K562 (cell line): ENCODE measurements around the gene PIGK. TPM values are rescaled to one million over a fixed set of nuclear protein-coding genes. Genes with fewer than 3 reads are reported as not detected.
A peak's percentile ranks its signal among the peaks of the same experiment; 100 is the strongest.

ENCODE experiments used
- ATAC-seq: fragments of 200-7000 bp; cut with Tn5 transposase; 3 replicates; pipeline ENCODE4 v1.9.1; 2020; ENCODE audit warnings: moderate library complexity
- BruUV-seq: library from RNA; stranded (reverse); fragments of 400-500 nt; replicated peaks from 2 replicates; lab custom pipeline; 2021; lab: Mats Ljungman, UMichigan
- CTCF ChIA-PET: fragments of 300-600 bp; formaldehyde crosslinking; extraction: SDS; loops from one replicate; lab custom pipeline; 2021; ENCODE audit warnings: low intra/inter-chr PET ratio; lab: Yijun Ruan, JAX
- POLR2A ChIA-PET: fragments of 300-600, 350-650 bp; sonication (Branson Sonifier 250); formaldehyde crosslinking; extraction: SDS; loops from one replicate; lab custom pipeline; 2021; ENCODE audit warnings: antibody characterized with exemption, inconsistent platforms; lab: Yijun Ruan, JAX
- DNase-seq, 4 experiments: peaks; one replicate each; pipeline versions ENCODE4 v3.0.0 to v3.0.0-alpha.2; 2011 to 2018; ENCODE audit warnings: low spot score in 3 of 4, mixed read lengths in 3 of 4; ENCODE audit errors: extremely low read depth in 1 of 4
- FAIRE-seq: peaks from 2 replicates; lab custom pipeline; 2011; peaks lifted over from hg19 to GRCh38; lab: Jason Lieb, UNC
- H2AFZ ChIP-seq: 2 replicates; pipeline ENCODE4 v1.6.0; 2011; ENCODE audit warnings: low read depth, low read length, control low read depth, inconsistent platforms
- H3K27ac ChIP-seq: fragments of 200-600 bp; 3 replicates; pipeline ENCODE4 v1.8.0; 2011; ENCODE audit warnings: low read depth, mild to moderate bottlenecking, control low read depth, inconsistent platforms, low read length, moderate library complexity, mixed read lengths; ENCODE audit errors: extremely low read depth
- H3K27me3 ChIP-seq, 2 experiments: fragments of 300-600 bp in 1 of 2; 2 replicates in 1 of 2; 3 replicates in 1 of 2; pipeline versions ENCODE4 v1.6.0 to v1.8.0; 2011; ENCODE audit warnings: inconsistent platforms in 2 of 2, low read length in 2 of 2, mild to moderate bottlenecking in 1 of 2, mixed read lengths in 1 of 2, moderate library complexity in 1 of 2; ENCODE audit not compliant: control insufficient read depth in 2 of 2, insufficient read depth in 2 of 2
- H3K36me3 ChIP-seq: fragments of 300-600 bp; 3 replicates; pipeline ENCODE4 v1.8.0; 2011; ENCODE audit warnings: mild to moderate bottlenecking, low read length, inconsistent platforms; ENCODE audit not compliant: control insufficient read depth, insufficient read depth
- H3K4me1 ChIP-seq, 2 experiments: fragments of 200-600 bp in 1 of 2; replicated peaks in 1 of 2; 2 replicates in 1 of 2; 3 replicates in 1 of 2; pipeline versions ENCODE4 v1.5.1 to v1.8.0; 2011; ENCODE audit warnings: inconsistent platforms in 2 of 2, low read length in 2 of 2, mild to moderate bottlenecking in 1 of 2, mixed read lengths in 1 of 2, moderate library complexity in 1 of 2; ENCODE audit not compliant: control insufficient read depth in 2 of 2, insufficient read depth in 2 of 2
- H3K4me2 ChIP-seq: 2 replicates; pipeline ENCODE4 v1.6.1; 2011; ENCODE audit warnings: low read length, control low read depth, inconsistent platforms, mixed read lengths; ENCODE audit not compliant: insufficient read depth
- H3K4me3 ChIP-seq: fragments of 200-600 bp; sonication (generic), shearing (Covaris generic); 2 replicates; pipeline ENCODE4 v1.5.1; 2016; ENCODE audit warnings: control low read depth, inconsistent platforms
- H3K79me2 ChIP-seq: fragments of 200-600 bp; 3 replicates; pipeline ENCODE4 v1.8.0; 2011; ENCODE audit warnings: low read length, inconsistent platforms; ENCODE audit not compliant: control insufficient read depth, insufficient read depth
- H3K9ac ChIP-seq, 2 experiments: 2 replicates each; pipeline versions ENCODE4 v1.6.0 to v1.6.1; 2011; ENCODE audit warnings: low read depth in 2 of 2, low read length in 2 of 2, control low read depth in 1 of 2, inconsistent platforms in 1 of 2, mild to moderate bottlenecking in 1 of 2, mixed read lengths in 1 of 2; ENCODE audit not compliant: insufficient read depth in 1 of 2
- H3K9me1 ChIP-seq: one replicate; pipeline ENCODE4 v1.6.0; 2011; ENCODE audit warnings: inconsistent platforms, mild to moderate bottlenecking, low read length, moderate library complexity; ENCODE audit not compliant: control insufficient read depth, insufficient read depth
- H3K9me3 ChIP-seq: replicated peaks from 2 replicates; pipeline ENCODE4 v1.5.1; 2011; ENCODE audit warnings: low read depth, low read length, inconsistent platforms; ENCODE audit not compliant: control insufficient read depth, insufficient read depth
- H4K20me1 ChIP-seq: replicated peaks from 2 replicates; pipeline ENCODE4 v1.6.1; 2011; ENCODE audit warnings: low read length, inconsistent platforms, mixed read lengths; ENCODE audit not compliant: control insufficient read depth, insufficient read depth
- CC2D1A ChIP-seq: fragments of 450-650 bp; IDR thresholded peaks from 2 replicates; pipeline ENCODE4 v1.6.1; 2017; ENCODE audit warnings: mild to moderate bottlenecking
- CHD4 ChIP-seq: fragments of 200-600 bp; sonication (generic); IDR thresholded peaks from 3 replicates; pipeline ENCODE4 v1.6.1; 2012; ENCODE audit warnings: low read depth, mild to moderate bottlenecking, mixed read lengths, low read length, inconsistent platforms; ENCODE audit not compliant: insufficient read depth, insufficient replicate concordance, poor library complexity, severe bottlenecking
- GABPB2 ChIP-seq: fragments of 250-450 bp; sonication (Bioruptor Pico); conservative IDR thresholded peaks from 2 replicates; pipeline ENCODE4 v1.5.1; 2021; ENCODE audit warnings: mild to moderate bottlenecking
- MYC ChIP-seq, 2 experiments: fragments of 250-450 bp in 1 of 2; sonication (Bioruptor Pico) in 1 of 2; IDR thresholded peaks; 2 replicates each; pipeline versions ENCODE4 v1.5.1 to v1.6.1; 2012 to 2021; ENCODE audit warnings: low read depth in 2 of 2, borderline replicate concordance in 1 of 2, improper control_type of control experiment in 1 of 2, low read length in 1 of 2, mild to moderate bottlenecking in 1 of 2, moderate library complexity in 1 of 2
- NR3C1 ChIP-seq: sonication (generic); formaldehyde crosslinking; IDR thresholded peaks from 2 replicates; pipeline ENCODE4 v1.8.1; 2022; ENCODE audit warnings: missing genetic modification reagents
- RAD21 ChIP-seq, 2 experiments: fragments of 250-450 bp in 1 of 2; fragments of 450-650 bp in 1 of 2; sonication (Bioruptor Pico) in 1 of 2; formaldehyde crosslinking in 1 of 2; IDR thresholded peaks in 1 of 2; conservative IDR thresholded peaks in 1 of 2; 2 replicates each; pipeline versions ENCODE4 v1.4.0 to v1.8.0; 2020 to 2022; ENCODE audit warnings: mild to moderate bottlenecking in 2 of 2, moderate library complexity in 1 of 2
- XRCC5 ChIP-seq: fragments of 200-400 bp; formaldehyde crosslinking; IDR thresholded peaks from 2 replicates; pipeline ENCODE4 v1.6.1; 2017; ENCODE audit warnings: low read depth, mild to moderate bottlenecking, low read length
- ZNF384 ChIP-seq: IDR thresholded peaks from 2 replicates; pipeline ENCODE4 v1.6.1; 2012; ENCODE audit warnings: low read depth, low read length, improper control_type of control experiment
- ZNF75A ChIP-seq: fragments of 450-650 bp; formaldehyde crosslinking; IDR thresholded peaks from 2 replicates; pipeline ENCODE4 v1.4.0; 2020; ENCODE audit warnings: mild to moderate bottlenecking
- ZNF76 ChIP-seq: fragments of 250-450 bp; sonication (Bioruptor Pico); IDR thresholded peaks from 2 replicates; pipeline ENCODE4 v1.4.0; 2020; ENCODE audit warnings: mild to moderate bottlenecking, moderate library complexity, borderline replicate concordance
- WGBS: fragments of 100-300 bp; shearing (Covaris generic); methylation state at CpG from one replicate; pipeline ENCODE4 v1.1.6; 2016; ENCODE audit warnings: low coverage, mixed read lengths; ENCODE audit not compliant: insufficient coverage; ENCODE audit errors: missing lambda C conversion rate; 5-methylcytosine and 5-hydroxymethylcytosine counted together
- in situ Hi-C: fragments of 300-500 bp; cut with MboI; formaldehyde crosslinking; loops from 4 replicates; pipeline ENCODE4 v1.15.0; 2018; ENCODE audit warnings: inconsistent platforms, mixed read lengths
- intact Hi-C: fragments of 100-400 bp; cut with micrococcal nuclease; formaldehyde crosslinking; loops from 2 replicates; pipeline ENCODE4 v1.14.2; 2022
- polyA plus RNA-seq, 8 experiments: library from polyadenylated mRNA; depleted of rRNA in 4 of 8; stranded (reverse) in 5 of 8; unstranded in 3 of 8; fragments of >200 nt; fragmentation: Nextera tagmentation in 2 of 8; fragmentation: Illumina TruSeq in 1 of 8; extraction: Ambion mirVana in 2 of 8; extraction: Trizol in 1 of 8; gene quantifications; 2 replicates each; pipeline versions ENCODE4 v1.2.1 to v1.2.3, GENCODE V29; 2011 to 2014; ENCODE audit warnings: inconsistent platforms in 1 of 8, missing spikeins in 1 of 8
- total RNA-seq, 7 experiments: library from RNA; depleted of rRNA in 6 of 7; stranded (reverse); fragments of >200 nt in 6 of 7; fragmentation: Illumina TruSeq in 2 of 7; extraction: Trizol in 2 of 7; gene quantifications; 2 replicates each; pipeline versions ENCODE4 v1.2.1 to v1.2.3, GENCODE V29; 2011 to 2021; ENCODE audit warnings: low replicate concordance in 1 of 7
- TF ChIP-seq, protein P1 (sequence below), 3 experiments: IDR thresholded peaks in 2 of 3; conservative IDR thresholded peaks in 1 of 3; 2 replicates each; pipeline ENCODE4 v1.5.1; 2011 to 2012; ENCODE audit warnings: low read length in 3 of 3, mild to moderate bottlenecking in 3 of 3, control low read depth in 2 of 3, improper control_type of control experiment in 1 of 3, inconsistent platforms in 1 of 3, low read depth in 1 of 3, mixed read lengths in 1 of 3, moderate library complexity in 1 of 3; ENCODE audit not compliant: insufficient read depth in 2 of 3
- TF ChIP-seq, protein P2 (sequence below): fragments of 450-650 bp; formaldehyde crosslinking; IDR thresholded peaks from 2 replicates; pipeline ENCODE4 v1.4.0; 2020; ENCODE audit warnings: mild to moderate bottlenecking, moderate library complexity
- TF ChIP-seq, protein P3 (sequence below): fragments of 250-450 bp; sonication (Bioruptor Pico); IDR thresholded peaks from 2 replicates; pipeline ENCODE4 v1.8.0; 2021; ENCODE audit warnings: moderate library complexity, mild to moderate bottlenecking, inconsistent platforms

PIGK gene
- total and polyA plus RNA-seq, 9 of the 15 experiments (the other 6 are each of a cell fraction or from before 2014, with no cell fraction given) = 15.7 to 59.5 (median 29.9) TPM

DNA sequence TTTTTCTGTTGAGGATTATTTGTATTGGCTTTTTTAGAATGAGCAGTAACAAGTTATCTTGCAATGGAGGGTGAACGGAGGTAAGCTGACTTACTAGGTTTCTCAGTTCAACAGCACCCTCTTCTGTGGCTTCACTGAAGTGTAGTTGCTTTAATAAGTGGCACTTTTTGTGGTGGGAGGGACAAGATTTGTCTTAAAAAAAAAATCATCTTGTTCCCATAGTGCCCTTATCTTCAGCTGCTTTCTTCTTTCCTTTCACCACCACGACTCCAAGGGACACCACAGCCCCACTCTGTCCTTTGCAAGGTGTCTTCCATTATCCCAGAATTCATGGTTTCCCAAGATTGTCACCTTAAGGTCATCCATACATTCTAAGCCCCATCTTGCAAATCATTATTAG is 92.9 kb downstream of the PIGK start:
- WGBS = 5% methylated on average over 2 of the region's 2 CpGs
- Histone ChIP-seq H3K4me3 (no peak overlapping the region), H3K36me3 (no peaks in the 10 kb centered on the region), H3K27me3 (no peaks in the 10 kb centered on the region), H3K9ac (no peak overlapping the region), H3K4me1 (no peaks in the 10 kb centered on the region), H3K4me2 (no peak overlapping the region), H3K9me3 (no peaks in the 10 kb centered on the region), H3K79me2 (no peaks in the 10 kb centered on the region), H3K9me1 (no peaks in the 10 kb centered on the region), H2AFZ (no peak overlapping the region), H3K27ac (no peak overlapping the region), H4K20me1 (no peaks in the 10 kb centered on the region)
- ChIA-PET POLR2A (no interaction called here), CTCF (interaction anchor here (0.7 to 1.3 kb wide), 2 partner anchors 972 to 973 kb away, joined by 3 to 7 read pairs; no protein-coding TSS in a partner anchor)
- no TSS peak for BruUV-seq
- FAIRE-seq (no peak), ATAC-seq (peak; percentile 85), DNase-seq (peak in 2 of 4 experiments; percentile 35 to 56)
- intact Hi-C loops = loop anchor here (1.0 to 10.0 kb wide), 3 partner anchors 225 to 972 kb away; no protein-coding TSS in a partner anchor
- in situ Hi-C loops = no loop called here
- TF ChIP-seq, protein P1, sequence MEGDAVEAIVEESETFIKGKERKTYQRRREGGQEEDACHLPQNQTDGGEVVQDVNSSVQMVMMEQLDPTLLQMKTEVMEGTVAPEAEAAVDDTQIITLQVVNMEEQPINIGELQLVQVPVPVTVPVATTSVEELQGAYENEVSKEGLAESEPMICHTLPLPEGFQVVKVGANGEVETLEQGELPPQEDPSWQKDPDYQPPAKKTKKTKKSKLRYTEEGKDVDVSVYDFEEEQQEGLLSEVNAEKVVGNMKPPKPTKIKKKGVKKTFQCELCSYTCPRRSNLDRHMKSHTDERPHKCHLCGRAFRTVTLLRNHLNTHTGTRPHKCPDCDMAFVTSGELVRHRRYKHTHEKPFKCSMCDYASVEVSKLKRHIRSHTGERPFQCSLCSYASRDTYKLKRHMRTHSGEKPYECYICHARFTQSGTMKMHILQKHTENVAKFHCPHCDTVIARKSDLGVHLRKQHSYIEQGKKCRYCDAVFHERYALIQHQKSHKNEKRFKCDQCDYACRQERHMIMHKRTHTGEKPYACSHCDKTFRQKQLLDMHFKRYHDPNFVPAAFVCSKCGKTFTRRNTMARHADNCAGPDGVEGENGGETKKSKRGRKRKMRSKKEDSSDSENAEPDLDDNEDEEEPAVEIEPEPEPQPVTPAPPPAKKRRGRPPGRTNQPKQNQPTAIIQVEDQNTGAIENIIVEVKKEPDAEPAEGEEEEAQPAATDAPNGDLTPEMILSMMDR (IDR thresholded peaks at IDR 0.05 in 2 of 3, conservative IDR thresholded peaks at IDR 0.05 in 1 of 3; ENCODE audit: insufficient read depth in 2 of 3, low read depth in 1 of 3, low read length in 3 of 3) = peak; percentile 22 to 67 (median 54); a peak in 5 of 6 replicates
- TF ChIP-seq MYC (IDR thresholded peaks at IDR 0.05; ENCODE audit: low read depth, low read length) (no peak), MYC (CRISPR knock-in tag; IDR thresholded peaks at IDR 0.05; ENCODE audit: borderline replicate concordance, low read depth) (no peak), XRCC5 (no peak), CC2D1A (0 out of 2 replicates have a peak, but pooled peaks have one; percentile 6), RAD21 (CRISPR knock-in tag; conservative IDR thresholded peaks at IDR 0.05 in 1 of 2, IDR thresholded peaks at IDR 0.05 in 1 of 2) (peak; percentile 59 to 64), GABPB2 (CRISPR knock-in tag) (no peak), ZNF384 (peak; percentile 54; the same call in 1 of the 2 replicates), NR3C1 (CRISPR knock-in tag) (no peak), ZNF75A (CRISPR knock-in tag) (no peak), ZNF76 (CRISPR knock-in tag) (no peak), CHD4 (no peak)
- TF ChIP-seq, protein P2, sequence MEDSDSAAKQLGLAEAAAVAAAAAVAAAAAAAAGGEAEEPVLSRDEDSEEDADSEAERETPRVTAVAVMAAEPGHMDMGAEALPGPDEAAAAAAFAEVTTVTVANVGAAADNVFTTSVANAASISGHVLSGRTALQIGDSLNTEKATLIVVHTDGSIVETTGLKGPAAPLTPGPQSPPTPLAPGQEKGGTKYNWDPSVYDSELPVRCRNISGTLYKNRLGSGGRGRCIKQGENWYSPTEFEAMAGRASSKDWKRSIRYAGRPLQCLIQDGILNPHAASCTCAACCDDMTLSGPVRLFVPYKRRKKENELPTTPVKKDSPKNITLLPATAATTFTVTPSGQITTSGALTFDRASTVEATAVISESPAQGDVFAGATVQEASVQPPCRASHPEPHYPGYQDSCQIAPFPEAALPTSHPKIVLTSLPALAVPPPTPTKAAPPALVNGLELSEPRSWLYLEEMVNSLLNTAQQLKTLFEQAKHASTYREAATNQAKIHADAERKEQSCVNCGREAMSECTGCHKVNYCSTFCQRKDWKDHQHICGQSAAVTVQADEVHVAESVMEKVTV (CRISPR knock-in tag) = peak; percentile 50
- TF ChIP-seq, protein P3, sequence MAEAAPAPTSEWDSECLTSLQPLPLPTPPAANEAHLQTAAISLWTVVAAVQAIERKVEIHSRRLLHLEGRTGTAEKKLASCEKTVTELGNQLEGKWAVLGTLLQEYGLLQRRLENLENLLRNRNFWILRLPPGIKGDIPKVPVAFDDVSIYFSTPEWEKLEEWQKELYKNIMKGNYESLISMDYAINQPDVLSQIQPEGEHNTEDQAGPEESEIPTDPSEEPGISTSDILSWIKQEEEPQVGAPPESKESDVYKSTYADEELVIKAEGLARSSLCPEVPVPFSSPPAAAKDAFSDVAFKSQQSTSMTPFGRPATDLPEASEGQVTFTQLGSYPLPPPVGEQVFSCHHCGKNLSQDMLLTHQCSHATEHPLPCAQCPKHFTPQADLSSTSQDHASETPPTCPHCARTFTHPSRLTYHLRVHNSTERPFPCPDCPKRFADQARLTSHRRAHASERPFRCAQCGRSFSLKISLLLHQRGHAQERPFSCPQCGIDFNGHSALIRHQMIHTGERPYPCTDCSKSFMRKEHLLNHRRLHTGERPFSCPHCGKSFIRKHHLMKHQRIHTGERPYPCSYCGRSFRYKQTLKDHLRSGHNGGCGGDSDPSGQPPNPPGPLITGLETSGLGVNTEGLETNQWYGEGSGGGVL (CRISPR knock-in tag) = no peak
